ENCODE data around the gene ITSN1.

GRCh38 chr21:33829844-33830243 is 187.5 kb downstream of the ITSN1 start:
- TF ChIP-seq, protein P1, sequence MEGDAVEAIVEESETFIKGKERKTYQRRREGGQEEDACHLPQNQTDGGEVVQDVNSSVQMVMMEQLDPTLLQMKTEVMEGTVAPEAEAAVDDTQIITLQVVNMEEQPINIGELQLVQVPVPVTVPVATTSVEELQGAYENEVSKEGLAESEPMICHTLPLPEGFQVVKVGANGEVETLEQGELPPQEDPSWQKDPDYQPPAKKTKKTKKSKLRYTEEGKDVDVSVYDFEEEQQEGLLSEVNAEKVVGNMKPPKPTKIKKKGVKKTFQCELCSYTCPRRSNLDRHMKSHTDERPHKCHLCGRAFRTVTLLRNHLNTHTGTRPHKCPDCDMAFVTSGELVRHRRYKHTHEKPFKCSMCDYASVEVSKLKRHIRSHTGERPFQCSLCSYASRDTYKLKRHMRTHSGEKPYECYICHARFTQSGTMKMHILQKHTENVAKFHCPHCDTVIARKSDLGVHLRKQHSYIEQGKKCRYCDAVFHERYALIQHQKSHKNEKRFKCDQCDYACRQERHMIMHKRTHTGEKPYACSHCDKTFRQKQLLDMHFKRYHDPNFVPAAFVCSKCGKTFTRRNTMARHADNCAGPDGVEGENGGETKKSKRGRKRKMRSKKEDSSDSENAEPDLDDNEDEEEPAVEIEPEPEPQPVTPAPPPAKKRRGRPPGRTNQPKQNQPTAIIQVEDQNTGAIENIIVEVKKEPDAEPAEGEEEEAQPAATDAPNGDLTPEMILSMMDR (IDR thresholded peaks at IDR 0.05) = no peak
- TF ChIP-seq POLR2A (IDR thresholded peaks at IDR 0.05) (no peak), POLR2AphosphoS5 (IDR thresholded peaks at IDR 0.05) (no peak)
